H1 (cell line): ENCODE data around the gene CRY1. TPM values are rescaled to one million over a fixed set of nuclear protein-coding genes. Genes with fewer than 3 reads are reported as not detected.

Experiments used
- CTCF ChIA-PET: fragments of 300-600 bp; sonication (Branson Sonifier 250); formaldehyde crosslinking; loops from one replicate; lab custom pipeline; 2021; ENCODE audit not compliant: partially characterized antibody; lab: Charles Lee
- POLR2A ChIA-PET: fragments of 300-600 bp; sonication (Branson Sonifier 250); formaldehyde crosslinking; loops from one replicate; lab custom pipeline; 2021; ENCODE audit warnings: inconsistent platforms; ENCODE audit not compliant: partially characterized antibody; lab: Charles Lee
- DNase-seq, 2 experiments: peaks; one replicate each; pipeline versions ENCODE4 v3.0.0 to v3.0.0-alpha.2; 2010 to 2022; ENCODE audit warnings: low spot score in 2 of 2, low read depth in 1 of 2, mixed read lengths in 1 of 2
- FAIRE-seq: peaks from 2 replicates; lab custom pipeline; 2011; peaks lifted over from hg19 to GRCh38; lab: Jason Lieb, UNC
- H2AFZ ChIP-seq: 2 replicates; pipeline ENCODE4 v1.8.1; 2012; ENCODE audit warnings: low read length, inconsistent platforms
- H2AK5ac ChIP-seq: 2 replicates; pipeline ENCODE4 v1.6.1; 2013; ENCODE audit warnings: low read depth, low read length
- H2BK120ac ChIP-seq: replicated peaks from 2 replicates; pipeline ENCODE3; 2013; ENCODE audit warnings: low read depth, low read length, inconsistent platforms
- H2BK12ac ChIP-seq: 2 replicates; pipeline ENCODE4 v1.6.1; 2013; ENCODE audit warnings: low read depth, low read length
- H2BK15ac ChIP-seq: 2 replicates; pipeline ENCODE4 v1.6.1; 2013; ENCODE audit warnings: low read length
- H2BK20ac ChIP-seq: 2 replicates; pipeline ENCODE4 v1.6.1; 2013; ENCODE audit warnings: low read length
- H2BK5ac ChIP-seq: 2 replicates; pipeline ENCODE4 v1.6.1; 2013; ENCODE audit warnings: low read depth, low read length
- H3K14ac ChIP-seq: 2 replicates; pipeline ENCODE4 v1.6.1; 2013; ENCODE audit warnings: inconsistent platforms; ENCODE audit not compliant: insufficient read length
- H3K18ac ChIP-seq: 2 replicates; pipeline ENCODE4 v1.6.1; 2013; ENCODE audit warnings: low read length; ENCODE audit errors: extremely low read depth
- H3K23ac ChIP-seq: 2 replicates; pipeline ENCODE4 v1.6.1; 2013; ENCODE audit warnings: inconsistent platforms; ENCODE audit not compliant: insufficient read length
- H3K23me2 ChIP-seq: 2 replicates; pipeline ENCODE4 v1.6.1; 2013; ENCODE audit warnings: low read depth, low read length
- H3K27ac ChIP-seq: 2 replicates; pipeline ENCODE4 v1.6.1; 2011; ENCODE audit warnings: low read depth, low read length, inconsistent platforms
- H3K27me3 ChIP-seq, 4 experiments: replicated peaks in 1 of 4; 1 replicate in 1 of 4; 2 replicates in 3 of 4; pipeline versions ENCODE4 v1.6.1 to v1.8.1; 2011 to 2013; ENCODE audit warnings: low read length in 3 of 4, mild to moderate bottlenecking in 3 of 4, inconsistent platforms in 2 of 4, mixed read lengths in 2 of 4, moderate library complexity in 1 of 4; ENCODE audit not compliant: control insufficient read depth in 3 of 4, insufficient read depth in 3 of 4; ENCODE audit errors: extremely low read depth in 1 of 4
- H3K36me3 ChIP-seq, 4 experiments: 2 replicates each; pipeline versions ENCODE4 v1.6.1 to v1.8.1; 2011 to 2013; ENCODE audit warnings: mild to moderate bottlenecking in 4 of 4, low read length in 3 of 4, moderate library complexity in 2 of 4, control low read depth in 1 of 4, inconsistent platforms in 1 of 4; ENCODE audit not compliant: insufficient read depth in 4 of 4, control insufficient read depth in 2 of 4
- H3K4ac ChIP-seq: replicated peaks from 2 replicates; pipeline ENCODE3; 2013; ENCODE audit warnings: low read length, low read depth, mixed read lengths, inconsistent platforms; ENCODE audit not compliant: insufficient read length
- H3K4me1 ChIP-seq, 4 experiments: replicated peaks in 1 of 4; 1 replicate in 1 of 4; 2 replicates in 3 of 4; pipeline versions ENCODE4 v1.6.1 to v1.8.1; 2011 to 2013; ENCODE audit warnings: low read length in 3 of 4, inconsistent platforms in 2 of 4, mixed read lengths in 1 of 4; ENCODE audit not compliant: insufficient read depth in 4 of 4, control insufficient read depth in 3 of 4
- H3K4me2 ChIP-seq, 2 experiments: 2 replicates each; pipeline versions ENCODE4 v1.6.1 to v1.8.1; 2011 to 2013; ENCODE audit warnings: low read depth in 2 of 2, low read length in 2 of 2, control low read depth in 1 of 2, inconsistent platforms in 1 of 2, mild to moderate bottlenecking in 1 of 2; ENCODE audit not compliant: insufficient read depth in 1 of 2
- H3K4me3 ChIP-seq, 4 experiments: fragments of 200-600, 300-600 bp in 1 of 4; sonication (generic), shearing (Covaris generic), sonication (Bioruptor Twin) in 1 of 4; 2 replicates each; pipeline versions ENCODE4 v1.5.1 to v1.8.1; 2011 to 2016; ENCODE audit warnings: low read length in 4 of 4, low read depth in 3 of 4, control low read depth in 2 of 4, inconsistent platforms in 2 of 4, mild to moderate bottlenecking in 2 of 4, mixed read lengths in 1 of 4, moderate library complexity in 1 of 4; ENCODE audit not compliant: insufficient read depth in 2 of 4; ENCODE audit errors: extremely low read depth in 1 of 4
- H3K56ac ChIP-seq: replicated peaks from 2 replicates; pipeline ENCODE3; 2013; ENCODE audit warnings: low read depth, mild to moderate bottlenecking, mixed read lengths, low read length, inconsistent platforms; ENCODE audit not compliant: insufficient read length
- H3K79me1 ChIP-seq: 2 replicates; pipeline ENCODE4 v1.6.1; 2013; ENCODE audit warnings: low read depth, low read length, control low read depth
- H3K79me2 ChIP-seq, 2 experiments: 2 replicates each; pipeline versions ENCODE4 v1.6.1 to v1.8.1; 2012 to 2013; ENCODE audit warnings: low read length in 2 of 2, mild to moderate bottlenecking in 2 of 2, inconsistent platforms in 1 of 2; ENCODE audit not compliant: insufficient read depth in 2 of 2, control insufficient read depth in 1 of 2
- H3K9ac ChIP-seq, 4 experiments: replicated peaks in 1 of 4; 1 replicate in 1 of 4; 2 replicates in 3 of 4; pipeline versions ENCODE4 v1.6.1 to v1.8.1; 2011 to 2013; ENCODE audit warnings: low read depth in 3 of 4, low read length in 3 of 4, control low read depth in 2 of 4, mild to moderate bottlenecking in 2 of 4, moderate library complexity in 2 of 4, inconsistent platforms in 1 of 4; ENCODE audit errors: extremely low read depth in 1 of 4
- H3K9me3 ChIP-seq, 2 experiments: 2 replicates each; pipeline versions ENCODE4 v1.6.1 to v1.8.1; 2012 to 2013; ENCODE audit warnings: mild to moderate bottlenecking in 2 of 2, moderate library complexity in 2 of 2, control low read depth in 1 of 2, inconsistent platforms in 1 of 2, low read depth in 1 of 2, low read length in 1 of 2, mixed read lengths in 1 of 2; ENCODE audit not compliant: insufficient read depth in 2 of 2
- H4K20me1 ChIP-seq, 2 experiments: replicated peaks in 1 of 2; 2 replicates each; pipeline versions ENCODE3 to v1.8.1; 2011 to 2013; ENCODE audit warnings: inconsistent platforms in 2 of 2, low read length in 2 of 2, mild to moderate bottlenecking in 1 of 2; ENCODE audit not compliant: insufficient read depth in 2 of 2, control insufficient read depth in 1 of 2
- H4K5ac ChIP-seq: 2 replicates; pipeline ENCODE4 v1.6.1; 2013; ENCODE audit warnings: low read length, low read depth, mixed read lengths, inconsistent platforms; ENCODE audit not compliant: insufficient read length
- H4K8ac ChIP-seq: 2 replicates; pipeline ENCODE4 v1.8.0; 2013; ENCODE audit warnings: mild to moderate bottlenecking, moderate library complexity, low read length, inconsistent platforms; ENCODE audit not compliant: insufficient read depth; ENCODE audit errors: extremely low read depth
- H4K91ac ChIP-seq: replicated peaks from 2 replicates; pipeline ENCODE3; 2013; ENCODE audit warnings: low read length, mixed read lengths, inconsistent platforms; ENCODE audit not compliant: insufficient read length
- CEBPB ChIP-seq: IDR thresholded peaks from 2 replicates; pipeline ENCODE4 v1.6.1; 2012; ENCODE audit warnings: low read depth, low read length
- CTBP2 ChIP-seq: IDR thresholded peaks from 2 replicates; pipeline ENCODE4 v1.7.0; 2011; ENCODE audit warnings: borderline replicate concordance, mild to moderate bottlenecking, moderate library complexity, mixed read lengths, low read length; ENCODE audit not compliant: insufficient read depth, insufficient read length
- KDM5A ChIP-seq: fragments of 200-600 bp; IDR thresholded peaks from 2 replicates; pipeline ENCODE4 v1.7.1; 2012; ENCODE audit warnings: mild to moderate bottlenecking, low read length, inconsistent platforms, mixed read lengths
- RFX5 ChIP-seq: IDR thresholded peaks from 2 replicates; pipeline ENCODE4 v1.6.1; 2011; ENCODE audit warnings: low read depth, low read length, improper control_type of control experiment, borderline replicate concordance
- SAP30 ChIP-seq: fragments of 300-600 bp; sonication (generic); IDR thresholded peaks from 2 replicates; pipeline ENCODE4 v1.7.1; 2012; ENCODE audit warnings: low read length, moderate library complexity, mild to moderate bottlenecking, inconsistent platforms; ENCODE audit not compliant: insufficient read depth, insufficient replicate concordance
- whole genome bisulfite sequencing, 2 experiments: shearing (Covaris generic) in 1 of 2; methylation state at CpG; one replicate each; pipeline versions ENCODE4 v1.1.6 to v1.1.7; 2013 to 2015; ENCODE audit warnings: low lambda C conversion rate in 2 of 2, mixed read lengths in 2 of 2, inconsistent platforms in 1 of 2, low coverage in 1 of 2, missing lambda C conversion rate in 1 of 2; ENCODE audit not compliant: insufficient replicate concordance in 2 of 2, insufficient coverage in 1 of 2, insufficient read length in 1 of 2; ENCODE audit errors: extremely low coverage in 1 of 2, missing lambda C conversion rate in 1 of 2; 5-methylcytosine and 5-hydroxymethylcytosine counted together
- polyA plus RNA-seq, 7 experiments: library from polyadenylated mRNA; depleted of rRNA in 3 of 7; stranded (reverse) in 5 of 7; unstranded in 2 of 7; fragments of >200 nt in 5 of 7; fragments of 200-250 nt in 2 of 7; gene quantifications; 1 replicate in 5 of 7; 2 replicates in 1 of 7; 4 replicates in 1 of 7; pipeline versions ENCODE4 v1.2.1 to v1.2.3, GENCODE V29; 2011 to 2013; ENCODE audit warnings: missing spikeins in 2 of 7, mixed read lengths in 2 of 7
- total RNA-seq: library from RNA; stranded (reverse); fragmentation: NEBNext Ultra II Directional; extraction: Animal tissue kit (Norgen Biotek cat#: 25700); gene quantifications from 2 replicates; pipeline ENCODE4 v1.2.1, GENCODE V29; 2021

Gene CRY1
- total and polyA plus RNA-seq, 2 of the 8 experiments (the other 6 are each of a cell fraction or from before 2014, with no cell fraction given): 13.6 to 25.1 TPM

DNA sequence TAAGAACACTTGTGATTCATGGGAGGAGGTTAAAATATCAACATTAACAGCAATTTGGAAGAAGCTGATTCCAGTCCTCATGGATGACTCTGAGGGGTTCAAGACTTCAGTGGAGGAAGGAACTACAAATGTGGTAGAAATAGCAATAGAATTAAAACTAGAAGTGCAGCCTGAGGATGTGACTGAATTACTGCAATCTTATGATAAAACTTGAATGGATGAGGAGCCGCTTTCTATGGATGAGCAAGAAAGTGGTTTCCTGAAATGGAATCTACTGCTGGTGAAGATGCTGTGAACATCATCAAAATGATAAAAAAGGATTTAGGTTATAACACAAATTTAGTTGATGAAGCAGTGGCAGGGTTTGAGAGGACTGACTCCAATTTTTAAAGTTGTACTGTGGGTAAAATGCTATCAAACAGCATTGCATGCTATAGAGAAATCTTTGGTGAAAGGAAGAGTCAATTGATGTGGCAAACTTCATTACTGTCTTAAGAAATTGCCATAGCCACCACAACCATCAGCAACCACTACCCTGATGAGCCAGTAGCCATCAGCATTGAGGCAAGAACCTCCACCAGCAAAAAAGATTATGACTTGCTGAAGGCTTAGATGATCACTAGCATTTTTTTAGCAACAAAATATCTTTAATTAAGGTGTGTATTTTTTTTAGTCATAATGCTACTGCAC, 80.5 kb downstream of the CRY1 start:
- Histone ChIP-seq H2BK5ac (no peak overlapping the region), H3K79me1 (no peaks in the 10 kb centered on the region), H2BK12ac (no peak overlapping the region), H4K91ac (no peak overlapping the region), H3K27me3 (no peaks in the 10 kb centered on the region), H3K23ac (no peak overlapping the region), H3K9ac (no peak overlapping the region), H2BK120ac (no peak overlapping the region), H4K8ac (no peak overlapping the region), H3K18ac (no peak overlapping the region), H2BK15ac (no peak overlapping the region), H3K4me3 (no peak overlapping the region), H4K20me1 (no peaks in the 10 kb centered on the region), H3K14ac (no peak overlapping the region), H2BK20ac (no peak overlapping the region), H2AFZ (no peak overlapping the region), H2AK5ac (no peak overlapping the region), H3K4ac (no peak overlapping the region), H3K36me3 (no peaks in the 10 kb centered on the region), H3K56ac (no peak overlapping the region), H3K23me2 (no peaks in the 10 kb centered on the region), H3K79me2 (no peaks in the 10 kb centered on the region), H4K5ac (no peak overlapping the region), H3K27ac (no peak overlapping the region), H3K4me1 (no peaks in the 10 kb centered on the region), H3K4me2 (no peak overlapping the region), H3K9me3 (no peaks in the 10 kb centered on the region)
- ChIA-PET POLR2A (no interaction called here), CTCF (interaction anchor here (0.8 to 3.0 kb wide), 5 partner anchors 8 to 392 kb away, joined by 3 to 13 read pairs (median 3); no protein-coding TSS in a partner anchor)
- FAIRE-seq: no peak
- 92% methylated on average over 1 of the region's 1 CpG; no CpG with 5 or more reads in 1 of the 2 experiments for WGBS, 2 experiments
- DNase-seq: no peak
- TF ChIP-seq KDM5A: no peak
- TF ChIP-seq RFX5: no peak
- TF ChIP-seq CEBPB: no peak
- no peak for TF ChIP-seq SAP30
- TF ChIP-seq CTBP2: no peak
